ENCODE results near the gene SPG7.

SPG7 gene

GRCh38 chr16:89485701-89486246 is 22.4 kb upstream of the SPG7 start:
- no peak for DNase-seq (ENCODE audit: low spot score)

DNA sequence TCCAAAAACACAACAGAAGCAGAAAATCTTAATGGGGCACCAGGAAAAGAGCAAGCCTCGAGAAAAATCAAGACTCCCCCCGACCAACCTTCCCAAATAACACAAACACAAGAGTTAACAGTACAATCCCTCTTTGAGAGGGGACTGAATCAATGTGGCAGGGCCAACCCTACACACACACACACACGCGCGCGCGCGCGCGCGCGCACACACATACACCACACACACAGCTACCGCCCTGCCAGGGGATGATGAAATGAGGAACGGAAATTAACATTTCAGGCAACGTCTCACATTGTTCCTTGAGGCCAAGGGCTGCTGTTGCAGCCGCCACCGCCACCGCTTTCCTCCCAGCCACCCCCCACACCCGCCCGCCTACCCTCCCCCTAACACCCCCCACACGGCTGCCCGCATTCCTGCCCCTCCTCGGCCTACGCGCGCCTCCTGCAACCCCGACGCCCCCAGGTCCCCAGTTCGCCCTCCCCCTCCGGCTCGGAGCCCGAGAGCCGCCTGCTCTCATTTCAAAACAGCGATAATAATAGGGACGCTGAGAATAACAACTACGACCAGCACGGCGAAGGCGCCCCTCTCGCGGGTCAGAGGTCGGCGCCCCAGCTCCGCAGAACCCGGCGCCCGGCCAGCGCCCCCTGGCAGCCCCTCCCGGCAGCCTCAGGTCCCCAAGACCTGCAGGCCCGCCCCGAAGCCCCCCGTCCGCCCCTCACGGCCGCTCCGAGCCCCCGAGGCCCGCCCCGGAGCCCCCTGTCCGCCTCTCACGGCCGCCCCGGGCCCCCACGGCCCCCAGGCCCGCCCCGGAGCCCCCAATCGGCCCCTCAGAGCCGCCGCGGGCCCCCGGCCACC is 18.9 kb upstream of the SPG7 start:
- peak; percentile 85 for DNase-seq (ENCODE audit: low spot score)

DNA sequence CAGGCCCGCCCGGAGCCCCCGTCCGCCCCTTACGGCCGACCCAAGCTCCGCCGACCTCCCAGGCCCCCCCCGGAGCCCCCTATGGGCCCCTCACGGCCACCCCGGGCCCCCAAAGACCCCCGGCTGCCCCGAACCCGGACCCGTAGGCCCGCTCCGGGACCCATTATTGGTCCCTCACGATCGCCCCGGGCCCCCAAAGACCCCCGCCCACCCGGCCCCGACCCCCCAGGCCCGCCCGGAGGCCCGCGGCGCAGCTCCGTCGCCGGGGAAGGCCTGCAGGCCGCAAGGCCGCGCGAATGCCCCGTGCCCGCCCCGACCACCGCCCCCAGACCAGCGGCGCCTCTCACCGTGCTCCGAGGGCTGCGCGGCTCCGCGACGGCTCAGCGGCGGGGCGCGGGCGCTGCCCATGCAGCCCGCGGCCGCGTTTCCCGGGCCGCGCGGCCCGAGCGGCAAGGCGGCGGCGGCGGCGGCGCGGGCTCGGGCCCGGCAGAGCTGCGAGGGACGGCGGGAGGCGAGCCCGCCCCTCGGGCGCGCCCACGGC is 18.2 kb upstream of the SPG7 start:
- DNase-seq (ENCODE audit: low spot score) = no peak

- peak; percentile 98 for DNase-seq (ENCODE audit: low spot score)
Observed at GRCh38 chr16:89490439-89491237, 17.6 kb upstream of the SPG7 start, which contains the start of gene ANKRD11. Gene ANKRD11, minus strand, starts transcription at chr16:89490561. Its CDS starts 173,542 bp downstream, at chr16:89317019.

DNA sequence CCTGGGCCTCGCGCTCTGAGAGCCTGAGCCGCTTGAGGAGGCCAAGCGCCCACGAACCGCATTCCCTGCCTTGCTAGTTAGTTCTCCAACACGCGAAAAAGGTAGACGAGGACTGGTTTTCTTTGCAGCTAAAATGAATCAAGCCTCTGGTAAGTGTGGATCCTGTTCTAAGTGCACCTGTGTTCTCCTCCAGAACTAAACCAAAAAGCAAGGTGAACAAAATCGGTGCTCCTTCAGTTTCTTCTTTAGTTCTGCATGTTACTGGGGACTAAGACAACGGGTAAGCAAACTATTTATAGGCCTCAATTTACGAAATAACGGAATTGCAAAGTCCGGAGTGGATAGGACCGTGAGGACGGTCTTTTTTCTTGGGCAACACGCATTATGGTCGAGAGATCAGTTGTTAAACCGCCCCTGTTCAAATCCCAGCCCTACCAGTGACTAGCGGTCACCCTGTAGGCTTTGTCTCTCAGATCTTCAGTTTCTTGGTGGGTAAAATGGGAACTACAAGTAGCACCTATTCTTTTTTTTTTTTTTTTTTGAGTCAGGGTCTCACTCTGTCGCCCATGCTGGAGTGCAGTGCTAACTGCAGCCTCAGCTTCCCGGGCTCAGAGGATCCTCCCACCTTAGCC is 16.8 kb upstream of the SPG7 start:
- no peak for DNase-seq (ENCODE audit: low spot score)

- DNase-seq (ENCODE audit: low spot score) = no peak
Observed at GRCh38 chr16:89491974-89492687, 16.1 kb upstream of the SPG7 start.

GRCh38 chr16:89493776-89494175 is 14.4 kb upstream of the SPG7 start:
- DNase-seq (ENCODE audit: low spot score) = no peak

GRCh38 chr16:89495121-89495520 is 13.1 kb upstream of the SPG7 start:
- no peak for DNase-seq (ENCODE audit: low spot score)

GRCh38 chr16:89498839-89499238 is 9.4 kb upstream of the SPG7 start:
- DNase-seq (ENCODE audit: low spot score) = no peak

GRCh38 chr16:89499767-89500166 is 8.4 kb upstream of the SPG7 start:
- DNase-seq (ENCODE audit: low spot score) = no peak

DNA sequence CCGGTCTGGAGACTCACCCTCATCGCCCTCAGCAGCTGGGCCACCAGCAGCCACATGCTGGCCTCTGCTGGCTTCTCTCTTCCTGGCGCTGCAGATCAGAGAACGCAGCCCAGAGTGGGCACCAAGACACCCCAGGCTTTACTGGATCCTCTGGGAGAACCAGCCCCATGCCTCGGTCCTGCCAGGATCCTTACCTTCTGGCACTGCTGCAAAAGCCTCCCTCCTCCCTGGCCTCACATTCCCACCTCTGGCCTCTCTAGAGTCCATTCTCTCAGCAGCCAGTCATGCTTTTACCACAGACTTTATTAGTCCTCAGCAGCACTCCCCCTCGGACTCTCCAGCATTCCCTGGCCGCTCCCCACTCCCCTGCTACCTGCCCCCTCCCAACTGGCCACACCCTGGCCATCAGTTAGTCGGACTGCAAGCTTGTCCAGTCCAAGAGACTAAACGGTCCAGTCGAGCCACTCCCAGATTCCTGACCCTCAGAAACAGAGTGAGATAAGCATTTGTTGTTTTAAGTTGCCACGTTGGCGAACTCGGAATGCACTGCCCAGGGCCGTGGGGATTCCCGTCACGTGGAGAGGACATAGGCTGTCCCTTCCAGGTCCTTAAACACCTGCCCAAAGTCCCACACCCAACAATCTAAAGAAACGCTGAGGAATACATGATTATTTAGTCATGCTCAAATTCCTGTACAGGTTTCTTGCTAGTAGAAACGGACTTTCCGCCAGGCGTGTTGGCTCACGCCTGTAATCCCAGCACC is 5.9 kb upstream of the SPG7 start:
- peak; percentile 62 for DNase-seq (ENCODE audit: low spot score)

GRCh38 chr16:89504091-89504490 is 4.1 kb upstream of the SPG7 start:
- DNase-seq (ENCODE audit: low spot score) = no peak

DNA sequence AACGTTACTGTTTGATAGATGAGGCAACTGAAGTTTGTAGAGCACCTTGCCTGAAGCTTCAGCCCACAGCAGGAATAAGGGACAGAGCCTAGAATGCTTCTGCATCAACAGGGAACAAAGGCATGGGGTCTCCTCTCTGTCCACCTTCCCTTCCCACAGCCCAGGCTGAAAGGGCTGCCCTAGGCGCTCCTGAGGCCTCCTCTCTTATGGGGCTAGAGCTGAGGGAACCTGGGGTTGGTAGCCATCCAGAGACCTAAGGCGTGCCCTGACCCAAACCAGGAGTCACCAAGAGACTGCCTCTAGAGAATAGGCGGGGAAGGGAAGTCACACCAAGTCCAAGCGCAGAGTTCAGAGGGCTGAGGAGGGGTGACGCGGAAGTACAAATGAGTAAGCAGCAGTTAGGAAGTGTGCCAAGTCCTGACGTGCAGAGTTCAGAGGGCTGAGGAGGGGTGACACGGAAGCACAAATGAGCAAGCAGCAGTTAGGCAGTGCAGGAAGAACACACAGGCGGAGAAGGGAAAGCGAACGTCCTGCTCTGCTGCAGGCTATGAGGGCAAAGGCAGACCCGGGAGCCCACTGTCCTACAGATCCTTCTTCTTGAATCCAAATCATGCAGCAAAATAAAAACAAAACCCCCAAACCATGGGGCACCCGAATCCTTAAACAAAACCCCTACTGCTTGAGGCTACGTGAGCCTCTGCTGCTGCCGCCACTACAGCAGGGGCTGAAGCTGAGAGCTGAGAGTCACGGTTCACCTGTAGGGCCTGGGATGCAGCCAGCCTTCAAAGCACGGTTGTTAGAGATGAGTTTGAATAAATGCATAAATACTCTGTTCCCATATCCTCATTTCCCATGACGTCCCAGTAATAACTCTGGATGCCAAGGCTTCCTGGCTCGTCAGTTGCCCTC is 2.7 kb upstream of the SPG7 start:
- peak; percentile 71 for DNase-seq (ENCODE audit: low spot score)

DNA sequence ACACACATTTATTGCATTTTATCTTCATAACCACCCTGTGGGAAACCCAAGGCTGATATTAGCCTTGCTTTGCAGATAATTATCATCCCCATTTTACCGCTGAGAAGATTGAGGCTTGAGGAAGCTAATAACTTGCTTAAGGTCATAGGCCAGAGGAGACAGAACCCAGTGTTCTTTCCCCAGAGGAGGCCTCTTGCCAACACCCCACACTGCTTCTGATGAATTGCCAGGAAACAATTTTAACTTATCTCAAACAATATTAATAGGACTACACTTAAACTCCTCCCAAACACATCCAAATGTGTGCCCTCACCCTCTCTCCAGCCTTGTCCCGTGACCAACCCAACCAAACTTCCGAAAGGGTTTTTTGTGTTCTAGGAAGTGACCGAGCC is 2.1 kb upstream of the SPG7 start:
- DNase-seq (ENCODE audit: low spot score) = no peak

DNA sequence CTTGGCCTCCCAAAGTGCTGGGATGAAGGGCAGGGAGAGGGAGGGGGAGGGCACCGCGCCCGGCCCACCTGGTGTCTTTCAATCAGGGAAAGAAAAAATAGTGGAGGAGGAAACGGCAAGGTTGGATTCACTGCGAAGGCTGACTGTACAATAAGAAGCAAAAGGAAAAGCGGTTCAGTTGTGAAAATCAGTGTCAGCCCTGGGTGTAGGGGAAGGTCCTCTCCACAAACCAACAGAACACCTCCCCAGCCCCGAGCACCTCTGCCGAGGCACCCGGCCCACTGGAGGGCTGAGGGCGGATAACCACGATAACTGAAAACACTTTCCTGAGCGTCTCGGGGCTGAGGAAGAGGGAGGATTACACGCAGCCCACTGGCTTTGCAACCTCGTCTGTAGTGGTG is 1.4 kb upstream of the SPG7 start:
- no peak for DNase-seq (ENCODE audit: low spot score)

DNA sequence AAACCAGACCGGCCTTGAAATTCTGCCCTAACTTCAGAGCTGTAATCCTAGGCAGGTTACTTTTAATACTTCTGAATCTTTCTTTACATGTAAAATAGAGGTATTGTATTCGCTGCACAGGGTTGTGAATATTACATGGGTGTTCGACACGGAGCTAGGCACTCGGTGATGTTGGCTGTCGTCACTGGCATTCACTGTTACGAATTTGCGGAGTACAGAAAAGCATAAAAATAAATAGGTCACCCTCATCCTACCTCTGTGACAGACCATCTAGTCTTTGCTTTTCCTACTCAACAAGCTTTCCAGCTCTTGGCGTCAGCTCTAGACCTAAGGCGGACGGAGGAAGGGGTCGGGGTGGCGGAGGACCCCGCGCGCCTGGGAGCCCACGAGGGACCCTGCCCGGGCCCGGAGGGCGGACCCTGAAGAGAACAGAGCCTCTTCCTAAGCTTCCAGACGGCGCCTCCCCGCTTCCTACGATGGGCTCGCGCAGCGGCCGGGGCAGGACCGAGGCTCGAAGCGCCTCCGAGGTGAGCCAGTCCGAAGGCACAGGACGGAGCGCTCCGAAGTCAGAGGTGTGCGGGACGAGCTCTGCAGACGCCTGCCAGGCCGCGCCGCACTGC is 879 bp upstream of the SPG7 start:
- DNase-seq (ENCODE audit: low spot score) = peak; percentile 5

DNA sequence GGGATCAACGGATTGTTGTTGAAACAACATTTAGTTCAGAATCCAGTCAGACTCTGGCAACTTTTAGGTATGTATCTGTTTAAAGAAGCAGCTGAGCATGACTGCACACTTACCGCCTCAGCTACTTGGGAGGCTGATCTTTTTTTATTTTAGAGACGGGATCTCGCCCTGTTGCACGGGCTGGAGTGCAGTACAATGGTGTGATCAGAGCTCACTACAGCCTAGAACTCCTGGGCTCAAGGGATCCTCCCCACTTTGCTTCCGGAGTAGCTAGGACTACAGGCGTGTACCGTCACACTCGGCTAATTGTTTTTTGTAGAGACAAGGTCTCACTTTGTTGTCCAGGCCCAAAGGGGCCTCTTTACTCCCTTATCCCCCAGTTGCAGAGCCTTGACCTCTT is 2.3 kb downstream of the SPG7 start:
- no peak for DNase-seq (ENCODE audit: low spot score)

- no peak for DNase-seq (ENCODE audit: low spot score)
Observed at GRCh38 chr16:89511374-89511773, 3.2 kb downstream of the SPG7 start.

GRCh38 chr16:89512453-89512852 is 4.2 kb downstream of the SPG7 start:
- DNase-seq (ENCODE audit: low spot score) = no peak
